ENCODE results near the gene DLG3.
"Not testable (repeated sequence)": the region's sequence is repeated elsewhere in the genome, so short reads cannot be mapped to it uniquely, and the experiment has no call there.

Gene DLG3

DNA sequence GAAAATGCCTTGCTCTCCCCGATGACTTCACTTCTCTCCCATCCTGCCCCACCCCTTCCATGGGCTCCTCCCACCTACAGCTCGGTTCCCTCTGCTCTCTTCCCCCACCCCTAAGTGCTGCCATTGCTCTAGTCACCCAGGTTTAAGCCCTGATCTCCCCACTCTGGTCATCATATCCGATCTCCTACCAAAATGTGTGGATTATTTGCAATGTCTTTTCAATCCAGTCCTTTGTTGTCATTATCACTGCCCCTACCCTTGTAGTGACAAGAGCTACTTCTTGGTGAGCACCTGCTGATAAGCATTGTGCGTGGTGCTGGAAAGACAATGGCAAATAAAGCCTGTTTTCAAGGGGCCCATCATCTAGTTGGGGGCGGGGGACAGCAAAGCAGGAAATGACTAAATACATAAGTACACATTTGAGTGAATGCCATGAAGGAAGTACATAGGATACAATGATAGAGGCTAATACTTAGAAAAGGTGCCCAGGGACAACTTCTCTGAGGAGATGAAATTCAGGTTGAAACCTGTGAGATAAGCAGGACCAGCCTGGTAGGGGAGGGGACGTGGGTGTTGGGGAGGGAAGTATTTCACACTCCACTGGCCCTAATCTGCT, 63.8 kb downstream of the DLG3 start:
- Histone ChIP-seq H3K27ac (ENCODE audit: low read length) (0 out of 2 replicates have a peak overlapping the region, but pooled peaks have one; percentile 41), H3K9ac (ENCODE audit: low read length) (no peak overlapping the region), H4K20me1 (ENCODE audit: insufficient read depth, low read length) (no peaks in the 10 kb centered on the region), H2AFZ (ENCODE audit: low read depth, low read length) (no peak overlapping the region), H3K79me2 (ENCODE audit: low read length) (no peaks in the 10 kb centered on the region), H3K27me3 (ENCODE audit: low read depth, low read length) (no peaks in the 10 kb centered on the region), H3K36me3 (replicated peaks; ENCODE audit: low read depth, low read length) (no peaks in the 10 kb centered on the region), H3K4me3 (ENCODE audit: low read length) (peak overlapping the region; percentile 43; the same call in 1 of the 2 replicates), H3K4me1 (ENCODE audit: low read length) (peaks cover 18% of the 10 kb centered on the region), H3K4me2 (ENCODE audit: low read length) (peak overlapping the region; percentile 81), H3K9me3 (ENCODE audit: insufficient read depth, low read length) (no peaks in the 10 kb centered on the region)
- TF ChIP-seq, protein P1, sequence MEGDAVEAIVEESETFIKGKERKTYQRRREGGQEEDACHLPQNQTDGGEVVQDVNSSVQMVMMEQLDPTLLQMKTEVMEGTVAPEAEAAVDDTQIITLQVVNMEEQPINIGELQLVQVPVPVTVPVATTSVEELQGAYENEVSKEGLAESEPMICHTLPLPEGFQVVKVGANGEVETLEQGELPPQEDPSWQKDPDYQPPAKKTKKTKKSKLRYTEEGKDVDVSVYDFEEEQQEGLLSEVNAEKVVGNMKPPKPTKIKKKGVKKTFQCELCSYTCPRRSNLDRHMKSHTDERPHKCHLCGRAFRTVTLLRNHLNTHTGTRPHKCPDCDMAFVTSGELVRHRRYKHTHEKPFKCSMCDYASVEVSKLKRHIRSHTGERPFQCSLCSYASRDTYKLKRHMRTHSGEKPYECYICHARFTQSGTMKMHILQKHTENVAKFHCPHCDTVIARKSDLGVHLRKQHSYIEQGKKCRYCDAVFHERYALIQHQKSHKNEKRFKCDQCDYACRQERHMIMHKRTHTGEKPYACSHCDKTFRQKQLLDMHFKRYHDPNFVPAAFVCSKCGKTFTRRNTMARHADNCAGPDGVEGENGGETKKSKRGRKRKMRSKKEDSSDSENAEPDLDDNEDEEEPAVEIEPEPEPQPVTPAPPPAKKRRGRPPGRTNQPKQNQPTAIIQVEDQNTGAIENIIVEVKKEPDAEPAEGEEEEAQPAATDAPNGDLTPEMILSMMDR (IDR thresholded peaks at IDR 0.05; ENCODE audit: low read depth, low read length), result no peak
- no peak for TF ChIP-seq EZH2phosphoT487 (IDR thresholded peaks at IDR 0.05; ENCODE audit: low read depth)

DNA sequence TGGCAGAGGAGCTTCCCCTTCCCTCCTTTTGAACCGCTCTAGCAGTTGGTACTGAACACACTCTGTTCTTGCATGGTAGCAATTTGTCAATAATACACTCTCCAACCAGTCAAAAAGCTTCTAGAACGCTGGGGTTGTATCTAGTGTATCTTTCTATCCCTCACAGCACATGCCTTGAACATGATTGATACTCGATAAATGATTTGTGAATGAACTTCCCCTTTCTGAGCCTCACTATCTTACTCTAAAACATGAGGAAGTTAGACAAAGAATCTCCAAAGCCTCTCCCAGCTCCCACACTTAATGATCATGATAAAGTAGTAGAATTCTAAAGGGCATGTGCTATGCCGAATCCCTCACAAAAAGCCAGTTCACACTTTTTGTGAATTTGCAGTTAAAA, 64.4 kb downstream of the DLG3 start:
- Histone ChIP-seq H3K4me2 (ENCODE audit: low read length) (peak overlapping the region; percentile 81), H4K20me1 (ENCODE audit: insufficient read depth, low read length) (no peaks in the 10 kb centered on the region), H3K4me1 (ENCODE audit: low read length) (peaks cover 18% of the 10 kb centered on the region), H3K36me3 (replicated peaks; ENCODE audit: low read depth, low read length) (no peaks in the 10 kb centered on the region), H3K4me3 (ENCODE audit: low read length) (peak overlapping the region; percentile 43; the same call in 1 of the 2 replicates), H3K9ac (ENCODE audit: low read length) (no peak overlapping the region; the same call in 1 of the 2 replicates), H2AFZ (ENCODE audit: low read depth, low read length) (peak overlapping the region; percentile 7; the same call in 1 of the 2 replicates), H3K27me3 (ENCODE audit: low read depth, low read length) (no peaks in the 10 kb centered on the region), H3K27ac (ENCODE audit: low read length) (0 out of 2 replicates have a peak overlapping the region, but pooled peaks have one; percentile 41), H3K79me2 (ENCODE audit: low read length) (no peaks in the 10 kb centered on the region), H3K9me3 (ENCODE audit: insufficient read depth, low read length) (no peaks in the 10 kb centered on the region)
- TF ChIP-seq EZH2phosphoT487 (IDR thresholded peaks at IDR 0.05; ENCODE audit: low read depth), result no peak
- TF ChIP-seq, protein P1 (IDR thresholded peaks at IDR 0.05; ENCODE audit: low read depth, low read length), result no peak

DNA sequence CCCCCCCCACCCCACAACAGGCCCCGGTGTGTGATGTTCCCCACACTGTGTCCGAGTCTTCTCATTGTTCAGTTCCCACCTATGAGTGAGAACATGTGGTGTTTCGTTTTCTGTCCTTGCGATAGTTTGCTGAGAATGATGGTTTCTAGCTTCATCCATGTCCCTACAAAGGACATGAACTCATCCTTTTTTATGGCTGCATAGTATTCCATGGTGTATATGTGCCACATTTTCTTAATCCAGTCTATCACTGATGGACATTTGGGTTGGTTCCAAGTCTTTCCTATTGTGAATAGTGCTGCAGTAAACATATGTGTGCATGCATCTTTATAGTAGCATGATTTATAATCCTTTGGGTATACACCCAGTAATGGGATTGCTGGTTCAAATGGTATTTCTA, 70.6 kb downstream of the DLG3 start:
- not testable (repeated sequence) for H3K4me2 ChIP-seq (ENCODE audit: low read length); H3K9ac ChIP-seq (ENCODE audit: low read length); H3K9me3 ChIP-seq (ENCODE audit: insufficient read depth, low read length)

GRCh38 chrX:70515692-70516091, 71.1 kb downstream of the DLG3 start:
- H3K27ac ChIP-seq (ENCODE audit: low read length); H3K36me3 ChIP-seq (replicated peaks; ENCODE audit: low read depth, low read length); H2AFZ ChIP-seq (ENCODE audit: low read depth, low read length); H4K20me1 ChIP-seq (ENCODE audit: insufficient read depth, low read length); H3K4me3 ChIP-seq (ENCODE audit: low read length); H3K27me3 ChIP-seq (ENCODE audit: low read depth, low read length); H3K79me2 ChIP-seq (ENCODE audit: low read length); H3K4me2 ChIP-seq (ENCODE audit: low read length); H3K9me3 ChIP-seq (ENCODE audit: insufficient read depth, low read length); H3K9ac ChIP-seq (ENCODE audit: low read length); H3K4me1 ChIP-seq (ENCODE audit: low read length): not testable (repeated sequence)

More for the DNA sequence above, 70.6 kb downstream of the DLG3 start:
- not testable (repeated sequence) for H4K20me1 ChIP-seq (ENCODE audit: insufficient read depth, low read length); H3K4me1 ChIP-seq (ENCODE audit: low read length); H3K27ac ChIP-seq (ENCODE audit: low read length); H3K27me3 ChIP-seq (ENCODE audit: low read depth, low read length); H2AFZ ChIP-seq (ENCODE audit: low read depth, low read length); H3K79me2 ChIP-seq (ENCODE audit: low read length); H3K36me3 ChIP-seq (replicated peaks; ENCODE audit: low read depth, low read length); H3K4me3 ChIP-seq (ENCODE audit: low read length)

DNA sequence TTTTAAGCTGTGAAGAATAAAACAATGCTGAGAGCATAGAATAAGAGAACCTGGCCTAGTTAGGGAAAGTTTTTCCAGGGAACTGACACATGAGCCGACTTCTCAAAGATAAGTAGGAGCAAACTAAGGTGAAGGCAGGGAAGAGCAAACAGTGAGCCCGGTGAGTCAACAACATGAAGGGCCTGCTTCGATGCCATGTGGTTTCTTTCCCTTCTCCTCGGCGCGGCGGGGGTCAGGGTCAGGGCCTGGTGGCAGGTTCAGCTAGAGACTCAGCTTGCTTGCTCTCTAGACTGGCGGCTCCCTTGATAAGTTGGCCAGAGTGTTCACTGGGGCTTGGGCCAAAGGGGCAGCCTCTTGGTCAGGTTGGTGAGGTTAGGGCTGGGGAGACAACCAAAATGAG, 81.1 kb downstream of the DLG3 start:
- TF ChIP-seq, protein P1 (IDR thresholded peaks at IDR 0.05; ENCODE audit: low read depth, low read length), result no peak
- no peak for TF ChIP-seq EZH2phosphoT487 (IDR thresholded peaks at IDR 0.05; ENCODE audit: low read depth)
- H3K4me2 ChIP-seq (ENCODE audit: low read length), result no peak overlapping the region

More for the DNA sequence above, 81.1 kb downstream of the DLG3 start:
- Histone ChIP-seq H3K79me2 (ENCODE audit: low read length) (no peaks in the 10 kb centered on the region), H3K4me3 (ENCODE audit: low read length) (no peak overlapping the region), H3K9ac (ENCODE audit: low read length) (no peak overlapping the region), H2AFZ (ENCODE audit: low read depth, low read length) (no peak overlapping the region), H3K9me3 (ENCODE audit: insufficient read depth, low read length) (no peaks in the 10 kb centered on the region), H4K20me1 (ENCODE audit: insufficient read depth, low read length) (no peaks in the 10 kb centered on the region), H3K36me3 (replicated peaks; ENCODE audit: low read depth, low read length) (no peaks in the 10 kb centered on the region), H3K27ac (ENCODE audit: low read length) (no peak overlapping the region), H3K4me1 (ENCODE audit: low read length) (peaks cover 17% of the 10 kb centered on the region), H3K27me3 (ENCODE audit: low read depth, low read length) (no peaks in the 10 kb centered on the region; the same call in 1 of the 2 replicates)

Data from OCI-LY3 (cell line).